Muscle layer of duodenum (tissue), 2 donors: Measurements from ENCODE around the gene SYT15.

Experiments
- H3K27ac ChIP-seq: one replicate; pipeline ENCODE4 v1.7.0; 2013; ENCODE audit warnings: mild to moderate bottlenecking, low read length
- H3K27me3 ChIP-seq: one replicate; pipeline ENCODE4 v1.7.0; 2013; ENCODE audit warnings: low read depth, mild to moderate bottlenecking, control low read depth, low read length
- H3K36me3 ChIP-seq, 2 donors: one replicate each; pipeline ENCODE4 v1.7.0; 2013; ENCODE audit warnings: low read length in 2 of 2, control low read depth in 1 of 2, mild to moderate bottlenecking in 1 of 2; ENCODE audit not compliant: insufficient read depth in 2 of 2, control insufficient read depth in 1 of 2
- H3K4me1 ChIP-seq, 2 donors: one replicate each; pipeline ENCODE4 v1.7.0; 2013; ENCODE audit warnings: low read length in 2 of 2, mild to moderate bottlenecking in 2 of 2, control low read depth in 1 of 2, moderate library complexity in 1 of 2; ENCODE audit not compliant: insufficient read depth in 2 of 2, control insufficient read depth in 1 of 2
- H3K4me3 ChIP-seq, 2 donors: one replicate each; pipeline ENCODE4 v1.7.0; 2013; ENCODE audit warnings: low read length in 2 of 2, low read depth in 1 of 2, mild to moderate bottlenecking in 1 of 2
- H3K9me3 ChIP-seq, 2 donors: one replicate each; pipeline ENCODE4 v1.7.0; 2013; ENCODE audit warnings: low read length in 2 of 2, control low read depth in 1 of 2, mild to moderate bottlenecking in 1 of 2; ENCODE audit not compliant: control insufficient read depth in 1 of 2
- donor health status: healthy.

The SYT15 gene

GRCh38 chr10:46553238-46554049, 25.5 kb upstream of the SYT15 start:
- Histone ChIP-seq H3K27ac (no peak overlapping the region), H3K4me3 (no peak overlapping the region), H3K36me3 (no peaks in the 10 kb centered on the region), H3K4me1 (peaks cover 0 to 11% of the 10 kb centered on the region in 2 donors), H3K9me3 (no peaks in the 10 kb centered on the region), H3K27me3 (peaks cover 23% of the 10 kb centered on the region)

- no peak overlapping the region for H3K27ac ChIP-seq
- H3K4me1 ChIP-seq, result peaks cover 0 to 11% of the 10 kb centered on the region in 2 donors
- H3K27me3 ChIP-seq, result peaks cover 32% of the 10 kb centered on the region
Observed at GRCh38 chr10:46554166-46554781, 24.7 kb upstream of the SYT15 start.

GRCh38 chr10:46555366-46555712, 23.6 kb upstream of the SYT15 start:
- peaks cover 0 to 11% of the 10 kb centered on the region in 2 donors for H3K4me1 ChIP-seq
- peaks cover 34% of the 10 kb centered on the region for H3K27me3 ChIP-seq
- H3K27ac ChIP-seq, result no peak overlapping the region
- no peaks in the 10 kb centered on the region for H3K9me3 ChIP-seq
- no peaks in the 10 kb centered on the region for H3K36me3 ChIP-seq
- H3K4me3 ChIP-seq, result no peak overlapping the region

More at GRCh38 chr10:46554166-46554781, 24.7 kb upstream of the SYT15 start:
- Histone ChIP-seq H3K36me3 (no peaks in the 10 kb centered on the region), H3K9me3 (no peaks in the 10 kb centered on the region), H3K4me3 (no peak overlapping the region)

- no peak overlapping the region for H3K27ac ChIP-seq
- H3K9me3 ChIP-seq, result no peaks in the 10 kb centered on the region
- H3K36me3 ChIP-seq, result no peaks in the 10 kb centered on the region
- H3K4me3 ChIP-seq, result peak overlapping the region in 1 of 2 donors; percentile 45
- peaks cover 34% of the 10 kb centered on the region for H3K27me3 ChIP-seq
- H3K4me1 ChIP-seq, result peaks cover 0 to 11% of the 10 kb centered on the region in 2 donors
Observed at GRCh38 chr10:46555713-46556514, 23.0 kb upstream of the SYT15 start.

- H3K4me3 ChIP-seq, result peak within 1 kb of the TSS in 1 of 2 donors; percentile 45
- H3K9me3 ChIP-seq, result no peaks in the 10 kb centered on the region
- no peaks in the 10 kb centered on the region for H3K36me3 ChIP-seq
- no peak within 1 kb of the TSS for H3K27ac ChIP-seq
- peaks cover 0 to 11% of the 10 kb centered on the region in 2 donors for H3K4me1 ChIP-seq
- H3K27me3 ChIP-seq, result peaks cover 34% of the 10 kb centered on the region
Observed at GRCh38 chr10:46556515-46557318, 22.2 kb upstream of the SYT15 start, which contains the start of gene GPRIN2. GPRIN2 (minus strand) TSS chr10:46556658; CDS start chr10:46550736, 5,922 bp downstream.

- Histone ChIP-seq H3K27me3 (peaks cover 34% of the 10 kb centered on the region), H3K4me3 (no peak overlapping the region), H3K4me1 (peaks cover 0 to 11% of the 10 kb centered on the region in 2 donors), H3K36me3 (no peaks in the 10 kb centered on the region), H3K9me3 (no peaks in the 10 kb centered on the region), H3K27ac (no peak overlapping the region)
Observed at GRCh38 chr10:46557319-46558121, 21.4 kb upstream of the SYT15 start.

- Histone ChIP-seq H3K27me3 (peaks cover 34% of the 10 kb centered on the region), H3K4me1 (peaks cover 0 to 11% of the 10 kb centered on the region in 2 donors), H3K27ac (no peak overlapping the region), H3K4me3 (no peak overlapping the region), H3K36me3 (no peaks in the 10 kb centered on the region), H3K9me3 (no peaks in the 10 kb centered on the region)
Observed at GRCh38 chr10:46558122-46558391, 20.9 kb upstream of the SYT15 start.

GRCh38 chr10:46558392-46559185, 20.3 kb upstream of the SYT15 start:
- Histone ChIP-seq H3K36me3 (no peaks in the 10 kb centered on the region), H3K27ac (no peak overlapping the region), H3K9me3 (no peaks in the 10 kb centered on the region), H3K27me3 (peaks cover 34% of the 10 kb centered on the region), H3K4me3 (no peak overlapping the region), H3K4me1 (peaks cover 0 to 11% of the 10 kb centered on the region in 2 donors)

GRCh38 chr10:46559231-46559671, 19.7 kb upstream of the SYT15 start:
- Histone ChIP-seq H3K9me3 (no peaks in the 10 kb centered on the region), H3K4me3 (no peak overlapping the region), H3K27ac (no peak overlapping the region), H3K4me1 (peaks cover 0 to 11% of the 10 kb centered on the region in 2 donors), H3K36me3 (no peaks in the 10 kb centered on the region), H3K27me3 (peaks cover 34% of the 10 kb centered on the region)

GRCh38 chr10:46560381-46560780, 18.5 kb upstream of the SYT15 start:
- Histone ChIP-seq H3K4me3 (no peak overlapping the region), H3K36me3 (no peaks in the 10 kb centered on the region), H3K4me1 (peaks cover 0 to 11% of the 10 kb centered on the region in 2 donors), H3K27ac (no peak overlapping the region), H3K27me3 (peaks cover 33% of the 10 kb centered on the region), H3K9me3 (no peaks in the 10 kb centered on the region)
